Epithelial cell of proximal tubule (primary cell): ENCODE measurements around the gene ESPN. TPM values are rescaled to one million over a fixed set of nuclear protein-coding genes. Genes with fewer than 3 reads are reported as not detected.
"Not testable (repeated sequence)": the region's sequence is repeated elsewhere in the genome, so short reads cannot be mapped to it uniquely, and the experiment has no call there.

Source experiments
- DNase-seq: peaks from one replicate; pipeline ENCODE4 v3.0.0-alpha.2; 2011; ENCODE audit warnings: low read depth
- H3K4me3 ChIP-seq: 2 replicates; pipeline ENCODE4 v1.5.1; 2011; ENCODE audit warnings: low read depth, mild to moderate bottlenecking, low read length
- total RNA-seq: library from RNA; depleted of rRNA; stranded (reverse); fragments of >200 nt; gene quantifications from 2 replicates; pipeline ENCODE4 v1.2.3, GENCODE V29; 2015
- TF ChIP-seq, protein P1 (sequence below): conservative IDR thresholded peaks from 2 replicates; pipeline ENCODE4 v1.5.1; 2012; ENCODE audit warnings: low read depth, mild to moderate bottlenecking, low read length

Gene ESPN
- total RNA-seq, 1 donor from 2014 or later, result not detected

DNA sequence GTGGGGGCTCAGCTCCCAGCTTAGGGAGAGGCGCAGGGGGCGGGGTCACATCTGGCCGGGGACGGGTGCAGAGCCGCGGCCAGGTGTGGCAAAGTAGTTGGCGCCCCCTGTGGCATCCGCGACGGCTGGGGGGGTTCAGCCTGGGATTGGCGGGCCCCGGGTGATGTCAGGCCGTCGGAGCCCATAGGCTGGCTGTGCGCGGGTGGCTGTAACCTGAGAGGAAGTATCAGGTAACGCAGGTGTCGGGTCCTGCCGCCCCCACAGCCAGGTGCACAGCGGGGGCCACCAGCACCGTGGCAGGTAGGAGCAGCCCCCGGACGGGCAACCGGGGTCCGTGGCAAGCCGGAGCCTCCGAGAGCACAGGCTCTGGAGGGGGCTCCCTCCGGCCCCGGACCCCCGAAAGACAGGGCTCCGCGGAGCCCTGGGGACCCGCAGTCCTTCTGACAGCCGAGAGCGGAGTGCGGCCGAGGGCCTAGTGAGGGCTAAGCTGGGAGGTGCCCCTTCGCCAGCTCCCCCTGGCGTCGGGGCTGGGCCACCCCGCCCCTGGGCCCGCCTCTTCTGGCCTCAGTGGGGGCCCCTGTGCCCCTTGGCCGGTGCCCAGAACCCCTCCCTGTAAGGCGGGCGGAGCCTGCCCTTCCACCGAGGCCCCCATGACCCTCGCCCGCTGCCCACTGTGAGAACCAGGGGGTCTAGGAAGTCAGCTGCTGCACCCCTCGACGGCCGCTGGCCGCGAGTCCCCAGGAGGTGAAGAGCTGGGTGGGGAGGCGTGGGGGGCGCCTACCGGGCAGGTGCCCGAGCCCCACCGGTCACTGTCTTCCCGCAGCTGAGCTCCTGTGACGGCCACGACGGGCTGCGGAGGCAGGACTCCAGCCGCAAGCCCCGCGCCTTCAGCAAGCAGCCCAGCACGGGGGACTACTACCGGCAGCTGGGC lies 23.5 kb downstream of the ESPN start:
- H3K4me3 ChIP-seq, result no peak overlapping the region
- TF ChIP-seq, protein P1, sequence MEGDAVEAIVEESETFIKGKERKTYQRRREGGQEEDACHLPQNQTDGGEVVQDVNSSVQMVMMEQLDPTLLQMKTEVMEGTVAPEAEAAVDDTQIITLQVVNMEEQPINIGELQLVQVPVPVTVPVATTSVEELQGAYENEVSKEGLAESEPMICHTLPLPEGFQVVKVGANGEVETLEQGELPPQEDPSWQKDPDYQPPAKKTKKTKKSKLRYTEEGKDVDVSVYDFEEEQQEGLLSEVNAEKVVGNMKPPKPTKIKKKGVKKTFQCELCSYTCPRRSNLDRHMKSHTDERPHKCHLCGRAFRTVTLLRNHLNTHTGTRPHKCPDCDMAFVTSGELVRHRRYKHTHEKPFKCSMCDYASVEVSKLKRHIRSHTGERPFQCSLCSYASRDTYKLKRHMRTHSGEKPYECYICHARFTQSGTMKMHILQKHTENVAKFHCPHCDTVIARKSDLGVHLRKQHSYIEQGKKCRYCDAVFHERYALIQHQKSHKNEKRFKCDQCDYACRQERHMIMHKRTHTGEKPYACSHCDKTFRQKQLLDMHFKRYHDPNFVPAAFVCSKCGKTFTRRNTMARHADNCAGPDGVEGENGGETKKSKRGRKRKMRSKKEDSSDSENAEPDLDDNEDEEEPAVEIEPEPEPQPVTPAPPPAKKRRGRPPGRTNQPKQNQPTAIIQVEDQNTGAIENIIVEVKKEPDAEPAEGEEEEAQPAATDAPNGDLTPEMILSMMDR, result peak; percentile 11
- no peak for DNase-seq

DNA sequence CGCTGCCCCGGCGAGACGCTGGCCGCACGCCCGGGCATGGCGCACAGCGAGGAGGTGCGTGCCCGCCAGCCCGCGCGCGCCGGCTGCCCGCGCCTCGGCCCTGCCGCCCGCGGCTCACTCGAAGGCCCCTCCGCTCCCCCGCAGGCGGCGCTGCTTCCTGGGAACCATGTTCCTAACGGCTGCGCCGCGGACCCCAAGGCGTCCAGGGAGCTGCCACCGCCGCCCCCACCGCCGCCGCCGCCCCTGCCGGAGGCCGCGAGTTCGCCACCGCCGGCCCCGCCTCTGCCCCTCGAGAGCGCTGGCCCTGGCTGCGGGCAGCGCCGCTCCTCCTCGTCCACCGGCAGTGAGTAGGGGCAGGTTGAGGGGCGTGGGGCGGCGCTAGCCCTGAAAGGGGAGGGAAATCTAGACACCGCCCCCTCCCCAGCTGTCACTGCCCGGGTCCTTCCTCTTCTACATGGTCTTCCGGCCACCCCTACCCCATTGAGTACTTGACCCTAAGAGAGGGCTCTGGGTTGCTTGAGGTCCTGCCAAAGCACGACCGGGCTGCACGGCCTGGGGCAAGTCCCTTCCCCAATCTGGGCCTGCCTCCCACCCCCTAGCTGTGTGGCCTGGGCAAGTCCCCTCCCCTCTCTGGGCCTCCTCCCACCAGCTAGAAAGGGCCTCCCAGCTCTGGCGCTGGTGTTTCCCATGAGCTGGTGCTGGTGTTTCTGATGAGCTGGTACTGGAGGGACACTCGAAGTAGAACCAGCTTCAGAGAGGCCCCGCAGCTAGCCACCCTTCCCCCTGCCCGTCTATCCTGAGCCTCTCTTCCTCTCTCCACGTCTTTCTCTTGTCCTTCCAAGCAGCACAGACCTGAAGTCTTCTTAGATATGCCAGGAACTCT lies 24.4 kb downstream of the ESPN start:
- DNase-seq, result no peak
- TF ChIP-seq, protein P1, result no peak
- no peak overlapping the region for H3K4me3 ChIP-seq

DNA sequence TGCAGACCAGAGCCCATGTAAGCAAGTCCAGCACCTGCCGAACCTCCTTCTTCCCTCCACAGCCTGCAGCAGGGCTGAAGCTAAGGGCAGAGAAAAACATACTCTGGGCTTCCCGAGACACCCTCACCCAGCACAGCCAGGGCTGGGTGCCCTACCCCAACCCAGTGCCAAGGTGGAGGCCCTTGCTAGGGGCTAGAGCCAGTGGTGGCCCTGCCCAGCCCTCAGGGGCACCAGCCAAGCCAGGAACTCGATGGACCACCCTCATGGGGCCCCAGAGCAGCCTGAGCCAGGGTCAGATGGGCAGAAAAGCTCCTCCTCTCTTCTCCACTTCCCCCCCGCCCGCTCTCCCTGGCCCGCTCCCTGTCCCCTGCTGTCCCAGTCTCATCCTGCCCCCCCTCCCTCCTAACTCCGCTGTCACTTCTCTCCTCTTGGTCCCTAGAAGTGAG lies 25.5 kb downstream of the ESPN start:
- TF ChIP-seq, protein P1, result no peak
- H3K4me3 ChIP-seq, result no peak overlapping the region
- DNase-seq, result no peak

DNA sequence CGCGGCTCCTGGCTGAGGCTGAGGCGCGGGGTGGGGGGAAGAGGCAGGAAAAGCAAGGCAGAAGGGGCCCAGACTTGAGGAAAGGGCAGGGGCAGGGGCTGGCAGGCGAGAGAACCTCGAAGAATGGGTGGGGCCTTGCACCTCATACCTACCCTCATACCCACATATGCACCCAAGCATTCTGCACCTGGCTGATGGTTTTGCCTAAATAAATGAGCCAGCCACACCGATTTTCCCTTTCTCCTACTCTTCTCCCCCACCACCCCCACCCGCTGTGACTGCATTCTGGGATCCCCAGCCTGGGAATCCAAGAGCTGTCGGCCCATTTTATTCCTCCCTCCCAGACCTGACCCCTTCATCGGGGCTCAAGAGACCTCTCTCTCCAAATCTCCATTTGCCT lies 25.9 kb downstream of the ESPN start:
- not testable (repeated sequence) for H3K4me3 ChIP-seq, DNase-seq

DNA sequence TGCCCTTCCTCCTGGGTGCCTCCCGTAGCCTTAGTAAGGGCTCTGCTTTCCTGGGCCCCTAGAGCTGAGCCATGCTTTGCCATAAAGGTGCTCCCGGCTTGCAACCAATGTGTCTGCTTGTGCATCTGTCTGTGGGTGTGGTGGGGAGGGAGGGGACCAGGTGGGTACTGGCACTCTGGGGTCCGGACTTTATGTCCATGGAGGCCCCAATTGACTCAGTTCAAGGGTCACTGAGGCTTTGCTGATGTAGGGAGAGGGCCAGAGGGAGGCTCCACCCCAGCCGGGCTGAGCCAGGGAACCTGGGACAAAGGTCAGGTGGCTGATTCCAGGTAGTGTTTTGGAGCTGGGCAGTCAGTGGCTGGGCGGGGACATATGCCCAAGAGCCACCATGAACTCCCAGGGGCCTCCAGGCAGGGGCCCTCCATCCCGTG lies 26.4 kb downstream of the ESPN start:
- no peak for DNase-seq
- TF ChIP-seq, protein P1, result no peak
- no peak overlapping the region for H3K4me3 ChIP-seq

DNA sequence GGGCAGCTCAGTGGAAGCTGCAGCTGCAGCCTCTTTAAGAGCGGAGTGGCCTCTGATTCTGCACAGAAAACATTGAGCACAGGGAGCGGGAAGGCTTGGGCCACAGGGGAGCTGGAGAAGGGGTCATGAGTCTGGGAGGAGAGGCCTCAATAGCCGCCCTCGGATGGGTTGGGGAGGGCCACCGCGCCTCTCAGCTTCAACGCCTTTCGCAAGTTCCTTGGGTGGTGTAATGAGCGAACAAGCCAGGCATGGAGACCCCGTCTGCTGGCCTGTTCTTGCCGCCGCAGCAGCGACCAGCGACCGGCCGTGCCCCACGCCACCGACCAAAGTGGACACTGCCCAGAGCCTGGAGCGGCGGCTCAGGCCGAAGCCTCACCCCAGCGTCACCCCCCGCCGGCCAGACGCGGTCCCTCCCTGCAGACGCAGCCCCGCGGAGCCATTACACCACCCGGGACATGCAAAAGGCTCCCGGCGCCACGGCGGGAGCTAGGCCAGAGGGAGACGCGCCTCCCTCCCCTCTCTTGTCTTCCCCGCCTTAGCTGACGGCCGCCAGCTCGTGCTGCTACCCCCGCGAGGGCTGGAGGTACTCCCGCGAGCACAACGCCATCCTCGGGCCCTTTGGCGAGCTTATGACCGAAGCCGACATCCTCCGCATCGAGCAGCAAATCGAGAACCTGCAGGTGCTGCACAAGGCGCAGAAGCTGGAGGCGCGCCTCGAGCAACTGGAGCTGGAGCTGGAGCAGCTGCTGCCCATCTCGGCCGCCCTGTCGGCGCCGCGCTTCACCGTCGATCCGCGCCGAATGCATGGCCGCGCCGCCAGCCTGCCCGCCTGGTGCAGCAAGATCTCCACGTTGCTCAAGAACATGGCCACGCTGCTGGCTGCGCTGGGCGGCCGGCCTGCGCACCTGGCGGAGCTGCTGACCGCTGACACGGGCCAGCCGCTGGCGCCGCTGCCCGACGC lies 29.6 kb downstream of the ESPN start:
- DNase-seq, H3K4me3 ChIP-seq: not testable (repeated sequence)

DNA sequence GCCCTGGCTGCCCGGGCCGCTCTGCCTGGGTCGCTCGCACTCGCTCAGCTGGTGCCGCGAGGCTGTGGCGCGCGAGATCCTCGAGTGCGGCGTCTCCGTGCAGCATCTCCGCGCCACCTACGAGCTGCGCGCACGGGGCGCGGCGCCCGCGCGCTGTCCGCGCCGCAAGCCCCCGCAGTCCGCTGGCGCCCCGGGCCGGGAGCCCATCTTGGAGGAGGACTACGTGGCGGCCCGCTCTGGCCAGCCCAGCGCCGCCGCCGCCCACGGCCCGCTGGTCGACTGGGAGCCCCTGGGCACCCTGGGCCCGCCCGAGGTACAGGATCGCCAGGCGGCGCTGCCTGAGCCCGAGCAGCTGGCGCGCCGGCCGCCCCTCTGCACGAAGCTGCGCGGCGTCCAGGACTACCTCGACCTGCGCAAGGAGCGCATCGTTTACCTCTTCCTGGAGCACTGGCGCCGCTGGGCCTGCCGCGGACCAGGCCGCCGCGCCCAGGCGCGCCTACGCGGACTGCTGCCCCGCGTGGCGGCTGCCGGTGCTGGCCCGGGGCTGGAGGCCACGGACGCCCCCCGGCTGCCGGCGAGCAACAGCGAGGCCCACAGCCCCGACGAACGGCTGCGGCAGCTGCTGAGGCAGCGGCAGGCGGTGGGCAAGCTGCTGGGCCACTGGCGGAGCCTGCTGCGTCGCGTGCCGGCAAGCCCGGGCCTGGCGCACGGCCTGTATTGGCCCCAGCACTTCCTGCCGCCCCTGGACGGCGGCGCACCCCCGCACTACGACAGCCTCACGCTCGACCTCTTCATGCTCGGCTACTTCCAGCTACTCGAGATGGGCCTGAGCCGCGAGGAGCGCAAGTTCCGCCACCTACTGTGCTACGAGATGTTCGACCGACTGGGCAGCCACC lies 30.5 kb downstream of the ESPN start:
- no peak overlapping the region for H3K4me3 ChIP-seq
- no peak for DNase-seq
- TF ChIP-seq, protein P1, result no peak

DNA sequence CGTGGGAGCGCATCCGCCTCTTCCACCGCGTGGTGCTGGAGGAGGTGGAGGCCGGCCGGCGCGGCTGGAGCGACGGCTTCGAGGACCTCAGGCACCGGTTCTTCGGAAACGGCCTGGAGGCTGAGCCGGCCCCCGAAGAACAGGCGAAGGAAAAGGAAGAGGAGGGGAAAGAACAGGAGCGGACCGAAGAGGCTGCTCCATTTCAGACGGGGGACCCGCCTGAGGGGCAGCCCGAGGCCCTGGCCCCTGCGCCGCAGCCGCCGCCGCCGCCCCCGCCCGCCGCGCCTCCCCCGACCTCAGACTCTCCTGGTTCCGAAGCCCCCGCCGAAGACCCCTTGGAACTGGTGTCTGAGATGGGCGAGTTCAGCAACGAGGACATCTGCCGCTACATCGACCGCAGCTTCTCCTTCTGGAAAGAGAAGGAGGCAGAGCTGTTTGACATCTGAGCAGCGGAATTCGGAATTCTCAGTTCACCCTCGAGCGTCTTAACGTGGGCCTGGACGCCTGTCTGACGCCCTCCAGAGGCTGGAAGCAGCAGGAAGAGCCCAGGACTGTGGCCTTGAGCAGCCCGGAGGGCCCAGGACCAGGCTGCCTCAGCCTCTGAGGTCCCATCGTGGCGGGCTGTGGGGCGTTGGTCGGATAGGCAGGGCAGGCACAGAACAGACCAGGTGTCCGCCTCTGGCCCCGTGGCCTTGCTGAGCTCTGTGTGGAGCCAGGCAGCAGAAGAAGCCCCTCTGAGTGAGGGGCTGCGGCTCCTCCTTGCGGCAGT lies 31.4 kb downstream of the ESPN start:
- H3K4me3 ChIP-seq, DNase-seq: not testable (repeated sequence)
